HEK293T (cell line): Measurements from ENCODE around the gene POLR1A.

Experiments used
- ARNT ChIP-seq: fragments of 450-650 bp; IDR thresholded peaks from 2 replicates; pipeline ENCODE4 v1.6.1; 2017; ENCODE audit warnings: mild to moderate bottlenecking
- BHLHE40 ChIP-seq: fragments of 450-650 bp; IDR thresholded peaks from 2 replicates; pipeline ENCODE4 v1.6.1; 2016; ENCODE audit warnings: mild to moderate bottlenecking, moderate library complexity, borderline replicate concordance
- CTBP1 ChIP-seq: fragments of 450-650 bp; IDR thresholded peaks from 2 replicates; pipeline ENCODE4 v1.6.1; 2016; ENCODE audit warnings: borderline replicate concordance
- FOXA1 ChIP-seq: fragments of 450-650 bp; IDR thresholded peaks from 2 replicates; pipeline ENCODE4 v1.6.1; 2016; ENCODE audit warnings: mild to moderate bottlenecking
- FOXK2 ChIP-seq: fragments of 450-650 bp; IDR thresholded peaks from 2 replicates; pipeline ENCODE4 v1.6.1; 2016; ENCODE audit warnings: mild to moderate bottlenecking
- FOXM1 ChIP-seq: fragments of 450-650 bp; IDR thresholded peaks from 2 replicates; pipeline ENCODE4 v1.6.1; 2017; ENCODE audit warnings: mild to moderate bottlenecking, borderline replicate concordance
- HDGF ChIP-seq: fragments of 450-650 bp; IDR thresholded peaks from 2 replicates; pipeline ENCODE4 v1.6.1; 2017; ENCODE audit warnings: antibody characterized with exemption, borderline replicate concordance
- L3MBTL2 ChIP-seq: fragments of 450-650 bp; conservative IDR thresholded peaks from 2 replicates; pipeline ENCODE4 v1.6.1; 2016; ENCODE audit warnings: mild to moderate bottlenecking
- NFRKB ChIP-seq: fragments of 450-650 bp; IDR thresholded peaks from 2 replicates; pipeline ENCODE4 v1.6.1; 2016; ENCODE audit warnings: mild to moderate bottlenecking, moderate library complexity
- PKNOX1 ChIP-seq: fragments of 450-650 bp; IDR thresholded peaks from 2 replicates; pipeline ENCODE4 v1.6.1; 2016
- SP1 ChIP-seq: fragments of 450-650 bp; IDR thresholded peaks from 2 replicates; pipeline ENCODE4 v1.6.1; 2017
- SUZ12 ChIP-seq: fragments of 450-650 bp; IDR thresholded peaks from 2 replicates; pipeline ENCODE4 v1.6.1; 2016; ENCODE audit warnings: mild to moderate bottlenecking
- TARDBP ChIP-seq: fragments of 450-650 bp; IDR thresholded peaks from 2 replicates; pipeline ENCODE4 v1.6.1; 2016
- ZNF384 ChIP-seq: fragments of 450-650 bp; IDR thresholded peaks from 2 replicates; pipeline ENCODE4 v1.6.1; 2016

DNA sequence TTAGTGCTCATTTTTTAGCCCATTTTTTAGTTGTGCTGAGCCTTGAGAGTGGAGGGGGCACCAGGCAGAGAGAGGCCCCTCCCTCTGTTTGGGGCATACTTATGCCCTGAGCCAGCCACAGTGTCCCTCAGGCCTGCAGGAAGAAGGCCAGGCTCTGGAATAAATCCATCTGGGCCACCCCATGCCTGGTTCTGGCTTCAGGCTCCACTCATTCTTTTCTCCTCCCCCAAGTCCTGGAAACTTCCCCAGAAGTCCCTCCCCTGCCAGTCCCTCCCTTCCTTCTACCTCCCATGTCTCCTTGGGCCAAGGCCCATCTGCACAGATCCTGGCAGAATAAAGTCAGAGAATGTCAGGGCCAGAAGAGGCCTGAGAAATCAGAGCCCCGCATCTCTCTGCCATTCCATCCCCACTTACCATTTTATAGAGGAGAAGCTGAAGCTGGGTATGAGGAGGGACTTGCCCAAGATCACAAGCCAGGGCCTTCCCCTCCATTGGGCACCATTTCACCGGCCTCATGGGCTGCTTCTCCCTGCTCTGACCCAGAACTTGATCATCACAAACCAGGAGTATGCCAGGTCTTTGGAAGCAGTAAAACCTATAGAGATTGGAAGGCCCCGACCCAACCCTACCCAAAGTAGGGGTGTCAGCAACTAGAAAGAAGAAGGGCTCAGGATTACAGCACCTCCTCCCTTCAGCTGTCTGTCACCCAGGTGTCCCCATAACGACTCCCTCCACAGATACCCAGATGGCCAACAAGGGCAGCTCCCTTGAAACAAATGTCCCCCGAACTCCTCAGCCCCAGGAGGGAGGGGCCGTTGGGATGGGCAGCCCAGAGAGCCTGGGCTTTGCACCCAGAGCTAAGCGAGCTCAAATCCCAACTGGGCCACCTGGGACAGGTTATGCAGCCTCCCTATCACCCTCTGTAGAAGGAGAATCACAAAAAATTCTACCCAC, 108.4 kb downstream of the POLR1A start:
- TF ChIP-seq BHLHE40 (no peak), SP1 (no peak), FOXK2 (no peak), FOXM1 (no peak), CTBP1 (no peak), HDGF (no peak), SUZ12 (no peak), ARNT (no peak), NFRKB (no peak), L3MBTL2 (no peak), TARDBP (no peak), ZNF384 (no peak), FOXA1 (no peak), PKNOX1 (no peak)
